ENCODE results near the gene GTPBP10.
A peak's percentile ranks its signal among the peaks of the same experiment; 100 is the strongest.
"Not testable (repeated sequence)": the region's sequence is repeated elsewhere in the genome, so short reads cannot be mapped to it uniquely, and the experiment has no call there.

Gene GTPBP10

DNA sequence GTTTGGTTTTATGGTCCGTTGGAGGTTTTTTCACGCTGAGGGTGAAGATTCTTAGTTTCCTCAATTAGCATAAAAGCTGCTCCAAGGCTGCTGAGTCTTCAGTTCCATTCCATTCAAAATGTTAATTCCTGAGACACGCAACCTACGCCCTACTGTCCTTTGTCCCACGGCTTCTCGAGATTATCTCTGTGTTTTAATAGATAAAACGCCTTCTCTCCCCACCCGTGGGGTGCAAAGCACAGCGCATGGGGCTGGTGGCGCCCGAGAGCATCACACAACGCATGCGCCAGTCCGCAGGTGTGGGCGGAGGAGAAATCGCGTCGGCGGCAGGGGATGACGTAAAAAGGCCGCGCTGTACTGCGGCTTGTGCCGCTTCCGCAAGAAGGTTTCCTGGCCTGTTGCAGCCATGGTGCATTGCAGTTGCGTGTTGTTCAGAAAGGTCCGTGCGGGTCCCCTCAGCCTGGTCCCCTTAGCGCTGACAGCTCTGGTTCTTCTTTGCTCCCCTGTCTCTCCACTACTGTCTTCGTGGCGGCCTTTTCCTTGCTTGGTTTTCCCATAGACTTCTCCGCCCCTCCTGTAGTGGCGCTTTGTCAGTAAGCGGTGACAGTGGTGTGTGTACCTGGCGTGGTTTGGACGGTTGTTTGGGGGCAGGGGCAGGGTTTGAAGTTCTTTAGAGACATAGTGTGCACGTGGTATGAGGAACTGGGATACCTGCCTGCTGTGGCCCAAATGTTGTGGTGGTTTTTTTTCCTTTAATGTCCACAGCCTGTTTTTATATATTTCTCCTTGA, at the start of gene GTPBP10:
Gene GTPBP10 (plus strand): TSS at position 381 of the 790 bp plus-strand sequence. CDS start 26 bp downstream, at position 407.
- DNase-seq = peak; percentile 95

DNA sequence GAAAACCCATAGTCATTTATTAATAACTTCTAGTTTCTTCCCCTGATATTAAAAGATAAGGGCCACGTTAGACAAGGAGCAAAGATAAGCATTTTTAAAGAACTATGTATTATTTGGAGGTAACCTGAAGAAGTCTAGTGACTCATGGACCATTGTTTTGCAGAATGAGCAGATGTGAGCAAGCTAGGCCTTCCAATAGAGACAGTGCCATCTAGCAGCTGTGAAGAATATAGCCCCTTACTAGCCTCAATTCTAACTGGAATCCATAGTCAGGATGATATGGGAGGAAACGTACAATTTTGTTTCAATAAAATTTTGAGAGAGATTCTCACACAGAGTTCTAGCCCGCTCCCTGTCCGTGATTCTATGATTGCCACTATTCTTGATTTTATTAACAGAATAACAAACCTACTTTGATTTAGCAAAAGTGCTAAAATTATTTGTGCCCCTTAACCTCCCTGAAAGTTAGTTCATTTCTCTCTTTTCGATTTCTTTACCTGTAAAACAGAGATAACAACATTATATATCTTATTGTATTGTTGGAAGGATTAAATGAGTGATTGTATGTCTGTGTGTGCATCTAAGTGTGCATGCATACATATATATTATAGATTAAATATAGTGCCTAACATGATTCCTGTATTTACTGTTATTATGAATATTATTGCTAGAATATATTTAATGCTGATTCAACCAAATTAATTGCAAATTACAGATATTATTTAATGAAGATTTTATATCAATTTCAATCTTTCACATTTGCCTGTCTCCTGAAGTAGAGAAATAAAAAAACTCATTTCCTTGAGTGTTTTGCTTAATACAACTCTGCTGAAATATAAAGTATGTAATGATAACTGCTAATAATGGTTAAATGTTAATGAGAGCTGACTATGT, 48.1 kb upstream of the GTPBP10 start:
- DNase-seq = peak; percentile 66

GRCh38 chr7:90303241-90303640, 43.3 kb upstream of the GTPBP10 start:
- DNase-seq = no peak

GRCh38 chr7:90309872-90310271, 36.6 kb upstream of the GTPBP10 start:
- DNase-seq = no peak

DNA sequence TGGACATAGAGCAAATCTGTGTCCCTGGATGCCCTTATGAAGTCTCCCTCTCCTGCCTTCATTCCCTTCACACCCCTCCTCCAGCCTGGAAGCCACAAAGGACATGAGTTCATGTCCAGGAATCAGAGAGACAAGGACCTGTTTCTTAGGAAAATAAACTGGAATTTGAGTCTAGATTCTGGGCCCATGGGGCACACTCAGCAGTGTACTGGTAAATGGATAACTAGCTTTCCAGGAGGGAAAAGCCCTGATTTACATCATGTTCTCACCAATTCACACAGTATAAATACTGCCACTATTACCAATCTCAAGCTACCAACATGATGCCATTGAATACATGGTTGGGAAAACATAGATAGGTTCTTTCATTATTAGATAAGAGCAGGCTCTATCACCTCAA, 35.3 kb upstream of the GTPBP10 start:
- no peak for DNase-seq

- peak; percentile 14 for DNase-seq
Observed at GRCh38 chr7:90312745-90313144, 33.8 kb upstream of the GTPBP10 start.

GRCh38 chr7:90313907-90314306, 32.6 kb upstream of the GTPBP10 start:
- DNase-seq = no peak

- no peak for DNase-seq
Observed at GRCh38 chr7:90320014-90320413, 26.5 kb upstream of the GTPBP10 start.

- no peak for DNase-seq
Observed at GRCh38 chr7:90320418-90320800, 26.1 kb upstream of the GTPBP10 start.

GRCh38 chr7:90320801-90321494, 25.6 kb upstream of the GTPBP10 start, which contains the start of gene FAM237B:
Gene FAM237B (minus strand): TSS chr7:90321304. CDS start chr7:90319748, 1,556 bp downstream.
- peak; percentile 11 for DNase-seq

DNA sequence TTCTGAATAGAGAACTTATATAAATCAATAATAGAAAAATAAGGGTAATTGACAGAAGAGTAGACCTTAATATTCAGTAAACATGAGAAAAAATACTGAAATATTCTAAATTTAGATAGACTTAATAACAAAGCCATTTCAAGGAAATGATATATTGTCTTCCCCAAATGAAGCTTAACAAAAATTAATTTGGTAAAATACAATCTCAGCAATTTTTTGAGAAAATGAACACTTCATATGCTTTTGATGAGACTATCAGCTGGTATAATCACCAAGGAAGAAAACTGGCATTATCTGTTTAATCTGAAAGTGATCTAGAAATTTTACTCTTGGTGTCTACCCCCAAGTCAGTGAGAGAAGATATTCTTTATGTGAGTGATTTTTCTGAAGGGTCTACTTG, 23.7 kb upstream of the GTPBP10 start:
- no peak for DNase-seq

DNA sequence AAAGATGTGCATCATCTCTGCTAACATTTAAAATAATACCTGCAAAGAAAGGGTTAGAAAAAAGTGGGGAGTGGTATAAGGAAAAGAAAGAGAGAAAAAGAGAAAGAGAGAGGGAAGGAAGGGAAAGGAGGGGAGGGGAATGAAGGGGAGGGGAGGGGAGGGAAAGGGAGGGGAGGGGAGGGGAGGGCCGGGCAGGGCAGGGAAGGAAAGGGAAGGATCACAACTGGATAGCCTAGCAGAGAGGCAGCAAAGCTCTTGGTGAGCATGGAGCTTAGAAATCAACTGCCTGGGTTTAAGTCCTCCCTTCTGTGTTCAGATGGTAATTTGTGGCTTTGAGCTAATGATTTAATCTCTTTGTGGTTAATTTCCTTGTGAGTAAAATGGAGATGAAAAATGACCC, 20.0 kb upstream of the GTPBP10 start:
- no peak for DNase-seq

- DNase-seq = no peak
Observed at GRCh38 chr7:90334193-90334843, 12.2 kb upstream of the GTPBP10 start.

DNA sequence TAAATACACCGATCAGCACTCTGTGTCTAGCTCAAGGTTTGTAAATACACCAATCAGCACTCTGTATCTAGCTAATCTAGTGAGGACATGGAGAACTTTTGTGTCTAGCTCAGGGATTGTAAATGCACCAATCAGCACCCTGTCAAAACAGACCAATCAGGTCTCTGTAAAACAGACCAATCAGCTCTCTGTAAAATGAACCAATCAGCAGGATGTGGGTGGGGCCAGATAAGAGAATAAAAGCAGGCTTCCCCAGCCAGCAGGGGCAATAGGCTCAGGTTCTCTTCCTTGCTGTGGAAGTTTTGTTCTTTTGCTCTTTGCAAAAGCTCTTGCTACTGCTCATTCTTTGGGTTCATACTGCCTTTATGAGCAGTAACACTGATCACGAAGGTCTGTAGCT, 11.6 kb upstream of the GTPBP10 start:
- DNase-seq = not testable (repeated sequence)

DNA sequence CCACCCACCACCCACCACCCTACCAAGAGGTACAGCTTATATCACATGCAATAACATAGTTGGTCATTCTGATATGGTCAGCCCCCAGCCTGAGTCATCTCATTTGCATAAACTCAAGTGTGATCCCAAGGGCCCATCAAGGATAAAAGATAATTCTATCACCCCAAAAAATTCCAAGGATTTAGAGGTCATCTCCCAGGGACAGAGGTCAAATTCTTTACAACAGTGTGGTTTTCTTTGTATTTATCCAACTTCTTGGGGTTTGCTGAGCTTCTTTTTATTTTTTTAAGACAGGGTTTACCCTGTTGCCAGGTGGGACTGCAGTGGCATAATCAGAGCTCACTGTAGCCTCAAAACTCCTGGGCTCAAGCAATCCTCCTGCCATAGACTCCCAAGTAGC, 9.4 kb upstream of the GTPBP10 start:
- DNase-seq = peak; percentile 11

DNA sequence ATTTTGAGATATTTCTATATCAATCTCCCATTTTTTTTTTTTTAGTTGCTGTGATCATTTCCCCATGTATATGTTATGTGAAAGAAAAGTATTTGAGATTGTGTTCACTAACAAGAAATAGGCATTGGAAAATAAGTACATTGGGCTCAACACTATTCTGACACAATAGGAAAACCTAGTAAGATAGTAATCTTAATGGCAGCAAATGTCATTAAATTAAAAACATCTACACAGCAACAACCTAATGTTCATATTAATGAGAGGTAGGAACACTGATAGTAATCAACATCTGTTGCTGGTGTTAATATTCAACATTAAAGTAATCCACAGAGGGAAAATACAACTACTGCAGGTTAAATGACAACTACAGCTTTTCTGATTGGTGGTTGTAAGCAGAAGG, 1.5 kb upstream of the GTPBP10 start:
- no peak for DNase-seq

DNA sequence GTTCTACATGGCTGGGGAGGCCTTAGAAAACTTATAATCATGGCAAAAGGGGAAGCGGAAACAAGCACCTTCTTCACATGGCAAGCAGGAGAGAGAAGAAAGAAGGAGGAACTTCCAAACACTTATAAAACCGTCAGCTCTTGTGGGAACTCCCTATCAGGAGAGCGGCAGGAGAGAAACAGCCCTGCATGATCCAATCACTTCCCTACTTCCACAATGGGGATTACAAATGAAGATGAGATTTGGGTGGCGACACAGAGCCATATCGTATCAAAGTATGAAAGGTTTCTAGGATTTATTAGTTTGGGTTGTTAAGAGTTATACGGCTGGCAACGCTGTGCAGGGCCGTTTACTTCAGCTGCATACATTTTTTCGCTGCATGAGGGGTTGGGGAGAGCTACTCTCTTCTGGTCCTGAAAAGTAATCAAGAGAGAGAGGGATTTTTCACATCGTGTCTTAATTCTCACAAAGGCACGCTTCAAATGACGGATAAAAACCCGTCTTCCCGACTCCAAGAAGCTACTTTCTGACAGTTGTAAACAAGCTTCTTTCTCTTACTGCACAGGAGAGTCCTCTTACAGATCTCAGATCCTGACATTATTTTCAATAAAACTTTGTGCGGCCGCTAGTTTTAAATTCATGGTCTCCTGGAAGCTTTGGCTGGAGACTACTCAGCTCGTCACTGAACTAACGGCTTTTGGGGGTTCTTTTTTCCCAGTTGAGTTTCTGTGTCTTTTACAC, 751 bp upstream of the GTPBP10 start:
- DNase-seq = peak; percentile 41

DNA sequence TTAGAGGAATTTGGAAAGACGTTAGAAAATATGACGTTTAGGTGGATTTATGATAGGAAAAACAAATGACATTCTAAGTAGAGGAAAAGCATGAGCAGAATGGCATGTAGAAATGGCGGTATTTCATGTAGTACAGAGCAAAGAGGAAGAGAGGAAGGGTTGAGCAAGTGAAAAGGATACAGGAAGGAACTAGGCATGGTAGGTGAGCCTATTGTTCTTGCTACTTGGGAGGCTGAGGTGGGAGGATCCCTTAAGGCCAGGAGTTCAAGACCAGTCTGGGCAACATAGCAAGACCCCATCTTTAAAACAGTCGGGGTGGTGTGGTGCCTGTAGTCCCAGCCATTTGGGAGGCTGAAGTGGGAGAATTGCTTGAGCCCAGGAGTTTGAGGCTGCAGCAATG, 1.2 kb downstream of the GTPBP10 start:
- DNase-seq = no peak

DNA sequence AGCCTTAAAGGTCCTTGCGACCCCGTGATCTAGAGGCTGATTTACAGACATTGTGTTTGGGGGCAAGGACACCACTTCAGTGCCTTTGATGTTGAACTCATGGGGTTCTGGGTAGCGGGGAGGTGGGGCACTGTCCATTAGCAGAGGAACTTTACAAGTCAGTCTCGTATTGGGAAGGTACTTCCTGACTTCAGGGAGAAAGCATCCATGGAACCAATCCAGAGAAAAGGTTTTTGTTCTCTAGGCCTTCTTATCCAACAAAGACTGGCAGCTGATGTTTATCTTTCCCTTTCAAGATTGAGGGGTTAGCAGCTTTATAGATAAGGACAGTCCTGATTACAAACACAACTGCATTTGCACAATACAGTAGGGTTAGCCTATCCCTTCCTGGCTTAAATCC, 2.8 kb downstream of the GTPBP10 start:
- DNase-seq = no peak

DNA sequence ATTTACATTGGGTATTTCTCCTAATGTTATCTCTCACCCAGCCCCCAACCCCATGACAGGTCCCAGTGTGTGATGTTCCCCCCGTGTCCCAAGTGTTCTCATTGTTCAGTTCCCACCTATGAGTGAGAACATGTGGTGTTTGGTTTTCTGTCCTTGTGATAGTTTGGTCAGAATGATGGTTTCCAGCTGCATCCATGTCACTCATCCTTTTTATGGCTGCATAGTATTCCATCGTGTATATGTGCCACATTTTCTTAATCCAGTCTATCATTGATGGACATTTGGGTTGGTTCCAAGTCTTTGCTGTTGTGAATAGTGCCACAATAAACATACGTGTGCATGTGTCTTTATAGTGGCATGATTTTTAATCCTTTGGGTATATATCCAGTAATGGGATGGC, 3.5 kb downstream of the GTPBP10 start:
- DNase-seq = not testable (repeated sequence)

DNA sequence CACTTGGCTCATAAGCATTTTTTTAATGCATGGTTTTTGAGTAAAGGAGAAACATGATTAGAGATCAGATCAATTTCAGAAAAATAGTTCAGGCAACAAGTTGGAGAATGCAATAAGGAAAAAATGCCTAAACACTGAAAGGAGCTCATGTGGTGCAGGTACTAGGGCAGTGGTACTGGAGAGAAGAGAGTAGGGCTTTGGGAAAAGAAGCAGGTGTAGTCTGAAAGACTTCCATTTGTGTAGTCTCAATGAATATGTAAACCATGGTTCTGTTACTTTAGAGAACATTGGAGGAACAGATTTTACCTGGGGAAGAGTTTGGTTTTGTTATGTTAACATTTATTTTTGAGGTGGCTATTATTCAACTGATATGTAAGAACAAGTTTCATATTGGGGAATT, 5.5 kb downstream of the GTPBP10 start:
- DNase-seq = no peak

- peak; percentile 86 for DNase-seq
Observed at GRCh38 chr7:90383422-90383821, 36.9 kb downstream of the GTPBP10 start.
